GM19372 (cell line): ENCODE data around the gene FGGY.
"Not testable (repeated sequence)": the region's sequence is repeated elsewhere in the genome, so short reads cannot be mapped to it uniquely, and the experiment has no call there.

Experiments used
- ATAC-seq: cut with Tn5 transposase; IDR thresholded peaks from one replicate; pipeline ENCODE4 v1.9.1; 2021; ENCODE audit warnings: mild to moderate bottlenecking, low read depth, moderate library complexity; ENCODE audit not compliant: unreplicated experiment

The FGGY gene

DNA sequence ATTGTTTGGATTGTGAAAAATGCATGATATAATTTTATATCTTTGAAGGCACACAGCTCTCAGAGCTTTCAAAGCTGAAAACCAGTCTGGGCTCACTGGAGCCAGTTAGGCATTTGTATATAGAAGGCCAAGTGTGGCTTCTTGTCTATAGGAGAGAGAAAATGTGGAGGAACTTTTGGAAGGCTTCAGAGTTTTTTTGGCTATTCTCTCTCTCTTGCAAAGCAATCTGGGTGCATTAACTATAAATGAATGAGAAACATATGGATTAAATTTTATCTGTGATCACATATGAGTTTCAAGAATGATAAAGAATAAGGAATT, 301.2 kb downstream of the FGGY start:
- no peak for ATAC-seq

DNA sequence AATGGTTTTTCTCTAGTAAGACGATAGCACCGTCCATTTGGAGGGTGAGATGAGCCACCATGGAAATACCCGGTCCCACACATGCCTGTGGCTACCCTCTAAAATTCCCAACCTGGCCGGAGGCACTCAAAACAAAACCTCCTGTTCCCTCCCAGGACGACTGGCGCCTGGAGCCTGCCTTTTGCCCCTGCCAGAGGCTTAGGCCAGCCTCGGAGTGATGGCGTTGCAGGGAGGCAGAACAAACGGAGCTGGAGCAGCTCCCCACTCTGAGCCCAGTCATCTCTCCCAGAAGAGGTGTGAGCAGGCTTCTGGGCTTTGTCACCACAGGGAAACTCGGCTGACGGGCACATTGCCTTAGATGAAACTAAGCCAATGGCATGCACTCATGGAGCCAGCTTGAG, 304.1 kb downstream of the FGGY start:
- no peak for ATAC-seq

DNA sequence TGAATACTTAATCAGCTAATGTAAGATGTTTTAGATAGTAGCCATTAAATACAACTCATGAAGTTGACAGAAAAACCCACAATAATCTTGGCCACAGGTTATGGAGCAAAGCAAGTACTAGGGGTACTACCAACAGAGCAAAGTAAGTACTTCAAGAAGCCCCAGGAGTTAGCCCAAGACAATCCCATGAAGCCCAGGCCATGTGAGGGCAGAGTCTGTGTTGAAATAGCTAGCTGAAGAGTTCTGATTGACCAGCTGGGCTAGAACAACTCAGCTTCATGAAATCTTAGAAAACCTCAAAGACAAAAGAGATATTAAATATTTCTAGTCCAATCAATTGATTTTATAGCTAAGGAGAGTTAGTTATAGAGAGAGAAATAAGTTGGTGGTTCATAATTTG, 304.9 kb downstream of the FGGY start:
- no peak for ATAC-seq

DNA sequence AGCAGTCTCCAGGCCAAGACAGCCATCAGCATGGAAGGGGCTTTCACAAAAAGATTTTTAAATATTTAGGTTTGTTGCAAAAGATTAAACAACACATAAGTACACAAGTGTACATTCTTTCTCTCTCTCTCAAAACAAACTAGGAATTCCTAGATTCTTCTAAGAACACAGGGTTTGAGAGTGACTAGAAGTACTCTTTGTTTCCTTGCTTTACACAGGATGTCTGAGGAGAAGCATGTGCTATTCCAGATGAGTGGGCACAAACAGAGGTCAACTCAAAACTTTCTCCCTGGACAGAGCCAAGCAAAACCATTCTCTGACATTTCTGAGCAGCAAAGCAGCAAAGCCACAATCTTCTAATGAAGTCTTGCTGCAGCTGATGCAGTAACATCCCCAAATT, 307.3 kb downstream of the FGGY start:
- no peak for ATAC-seq

DNA sequence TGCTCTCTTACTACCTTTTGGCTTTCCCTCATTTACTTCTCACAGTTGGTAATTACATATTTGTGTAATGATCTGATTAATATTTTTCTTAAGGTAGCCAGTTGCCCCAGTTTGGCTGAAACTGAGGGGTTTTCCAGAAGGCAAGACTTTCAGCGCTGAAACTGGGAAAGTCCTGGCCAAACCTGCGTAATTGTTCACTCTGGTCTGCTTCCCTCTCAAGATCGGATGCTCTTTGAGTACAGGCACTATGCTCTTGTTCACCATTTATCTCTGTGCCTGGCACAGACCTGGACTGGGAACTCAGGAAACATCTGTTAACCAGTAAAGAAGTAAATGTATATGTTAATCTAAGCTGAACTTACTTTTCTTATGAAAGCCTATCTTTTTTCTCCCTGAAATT, 308.3 kb downstream of the FGGY start:
- ATAC-seq: no peak

DNA sequence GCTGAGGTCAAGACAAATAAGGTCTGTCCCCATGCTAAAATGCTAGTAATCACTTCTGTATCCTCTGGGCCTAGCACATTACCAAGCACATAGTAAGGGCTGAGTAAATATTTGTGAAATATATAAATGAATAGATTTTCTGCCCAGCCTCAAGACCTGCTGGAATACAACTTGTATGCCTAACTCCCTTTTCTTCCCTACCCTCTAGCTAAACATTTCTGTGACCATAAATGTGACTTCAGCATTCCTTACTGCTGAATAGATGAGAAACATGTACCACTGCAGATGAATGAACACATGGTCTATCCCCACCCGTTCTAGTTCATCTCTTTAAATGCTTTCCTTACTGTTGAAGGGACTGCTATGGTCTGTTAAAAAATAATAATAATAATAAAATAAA, 308.9 kb downstream of the FGGY start:
- ATAC-seq: no peak

DNA sequence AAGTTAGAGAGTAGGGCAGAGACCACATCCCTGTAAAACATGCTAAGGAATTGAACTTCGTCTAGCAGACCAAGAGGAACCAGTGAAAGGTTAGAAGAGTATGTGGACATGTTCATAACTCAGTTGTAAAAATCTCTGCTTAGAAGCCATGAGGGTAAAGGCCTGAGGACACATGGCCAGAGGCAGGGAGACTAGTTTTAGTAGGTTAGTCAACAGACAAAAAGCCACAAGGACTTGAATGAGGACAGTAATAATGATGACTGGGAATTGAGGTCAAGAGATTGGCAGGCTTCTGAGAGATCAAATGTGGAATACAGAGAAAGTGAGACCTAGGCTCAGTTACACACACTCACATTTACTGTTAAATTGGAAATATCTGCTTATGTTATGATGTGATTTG, 312.4 kb downstream of the FGGY start:
- ATAC-seq: no peak

DNA sequence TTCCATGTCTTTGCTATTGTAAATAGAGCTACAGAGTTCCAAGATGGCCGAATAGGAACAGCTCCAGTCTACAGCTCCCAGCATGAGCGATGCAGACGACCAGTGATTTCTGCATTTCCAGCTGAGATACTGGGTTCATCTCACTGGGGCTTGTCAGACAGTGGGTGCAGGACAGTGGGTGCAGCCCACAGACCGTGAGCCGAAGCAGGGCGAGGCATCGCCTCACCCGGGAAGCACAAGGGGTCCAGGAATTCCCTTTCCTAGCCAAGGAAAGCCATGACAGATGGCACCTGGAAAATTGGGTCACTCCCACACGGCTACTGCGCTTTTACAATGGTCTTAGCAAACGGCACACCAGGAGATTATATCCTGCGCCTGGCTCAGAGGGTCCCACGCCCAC, 313.6 kb downstream of the FGGY start:
- ATAC-seq: not testable (repeated sequence)

DNA sequence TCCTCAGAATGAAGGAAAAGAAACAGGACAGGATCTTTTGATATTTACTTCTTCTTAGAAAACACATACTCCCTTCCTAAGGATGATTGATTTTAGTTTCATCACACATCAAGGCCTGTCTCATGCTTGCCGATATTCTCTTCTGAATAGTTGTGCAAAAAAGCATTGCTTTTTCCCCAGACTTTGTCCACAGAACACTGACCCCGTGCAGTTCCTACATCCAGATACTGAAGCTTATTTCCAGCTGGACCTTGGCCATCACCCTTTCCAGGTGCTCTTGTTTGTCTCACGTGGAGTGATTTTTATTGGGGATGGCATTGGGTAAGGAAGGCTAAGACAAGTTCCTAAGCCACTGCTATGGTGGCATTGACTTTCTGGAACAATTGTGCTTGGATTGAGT, 320.5 kb downstream of the FGGY start:
- ATAC-seq: no peak

DNA sequence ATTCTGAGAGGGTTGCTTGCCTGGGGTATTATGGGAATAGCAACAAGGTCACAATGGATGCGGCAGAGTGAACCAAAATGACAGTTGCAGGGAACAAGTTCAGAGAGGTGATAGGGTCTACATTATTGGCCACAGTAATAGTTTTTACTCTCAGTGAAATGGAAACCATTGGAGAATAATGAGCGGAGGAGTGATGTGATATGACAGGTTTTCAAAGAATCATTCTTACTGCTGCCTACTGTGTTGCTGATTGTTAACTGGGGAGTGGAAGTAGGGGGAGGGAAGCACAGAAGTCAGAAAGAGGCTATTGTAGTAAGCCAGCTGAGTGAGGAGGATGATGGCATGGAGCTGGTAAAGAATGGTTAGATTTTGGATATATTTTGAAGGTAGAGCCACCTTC, 322.7 kb downstream of the FGGY start:
- ATAC-seq: no peak

DNA sequence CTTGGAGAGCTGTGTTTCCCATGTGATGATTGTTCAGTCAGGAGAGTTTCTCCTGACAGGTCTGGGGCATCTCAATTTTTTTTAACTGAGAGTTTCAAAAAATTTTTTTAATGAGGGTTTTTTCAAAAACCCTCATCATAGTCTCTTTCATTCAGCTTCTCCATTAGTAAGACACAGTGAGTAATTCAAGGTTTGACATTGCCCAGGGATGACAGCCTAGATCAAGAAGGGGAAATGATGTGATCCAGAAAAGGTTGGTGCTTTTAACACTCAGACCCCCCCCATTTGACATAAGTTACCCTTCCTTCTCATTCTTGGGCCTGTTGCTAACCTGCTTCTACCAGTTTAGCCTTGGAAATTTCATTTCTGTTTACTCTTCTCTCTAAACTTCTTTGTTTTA, 328.5 kb downstream of the FGGY start:
- no peak for ATAC-seq

DNA sequence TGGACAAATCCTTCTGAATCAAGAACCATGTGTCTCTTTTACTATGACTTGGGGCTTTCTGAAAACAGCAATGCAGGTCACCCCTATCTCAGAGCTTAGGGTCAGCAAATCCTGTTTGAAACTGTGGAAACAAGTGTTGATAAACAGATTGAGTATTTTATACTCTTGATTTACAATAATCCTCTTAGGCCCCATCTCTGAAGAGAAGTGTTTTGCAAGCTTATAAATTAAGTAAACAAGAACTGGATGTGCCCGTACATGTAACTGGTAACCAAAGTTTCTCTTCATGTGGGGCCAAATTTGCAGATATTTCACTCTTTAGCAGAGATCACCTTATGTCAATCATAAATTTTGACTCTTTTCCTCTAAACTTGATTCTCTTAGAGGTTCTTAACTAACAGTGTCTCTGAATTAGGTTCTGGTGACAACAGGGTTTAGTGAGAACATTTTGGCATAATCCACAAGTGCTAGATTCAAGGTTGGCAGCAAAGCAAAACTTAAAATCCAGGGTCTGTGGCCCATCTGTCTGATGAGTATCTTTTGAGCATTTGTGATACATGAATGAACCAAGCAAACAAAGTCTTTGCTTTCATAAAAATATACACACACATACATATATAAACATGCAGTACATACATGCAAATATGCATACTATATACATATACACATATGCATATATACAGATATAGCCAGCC, 334.8 kb downstream of the FGGY start:
- ATAC-seq: no peak

DNA sequence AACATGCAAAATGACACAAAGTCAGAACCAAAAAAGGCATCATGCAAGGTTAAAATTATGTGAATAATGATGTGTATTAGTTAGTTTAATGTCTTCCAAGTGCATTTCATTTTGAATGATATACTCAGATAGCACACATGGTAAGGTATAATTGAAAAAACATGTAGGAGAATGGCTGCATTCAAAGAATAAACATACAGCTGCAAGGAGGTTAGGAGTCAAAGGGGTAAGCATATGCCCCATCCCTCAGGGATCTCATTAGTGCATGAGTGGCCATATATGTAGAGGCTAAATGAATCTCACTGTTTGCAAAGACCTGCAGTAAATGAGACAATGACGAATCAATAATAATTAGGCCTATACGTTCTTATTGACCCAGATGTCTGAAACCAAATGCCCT, 338.2 kb downstream of the FGGY start:
- ATAC-seq: no peak

DNA sequence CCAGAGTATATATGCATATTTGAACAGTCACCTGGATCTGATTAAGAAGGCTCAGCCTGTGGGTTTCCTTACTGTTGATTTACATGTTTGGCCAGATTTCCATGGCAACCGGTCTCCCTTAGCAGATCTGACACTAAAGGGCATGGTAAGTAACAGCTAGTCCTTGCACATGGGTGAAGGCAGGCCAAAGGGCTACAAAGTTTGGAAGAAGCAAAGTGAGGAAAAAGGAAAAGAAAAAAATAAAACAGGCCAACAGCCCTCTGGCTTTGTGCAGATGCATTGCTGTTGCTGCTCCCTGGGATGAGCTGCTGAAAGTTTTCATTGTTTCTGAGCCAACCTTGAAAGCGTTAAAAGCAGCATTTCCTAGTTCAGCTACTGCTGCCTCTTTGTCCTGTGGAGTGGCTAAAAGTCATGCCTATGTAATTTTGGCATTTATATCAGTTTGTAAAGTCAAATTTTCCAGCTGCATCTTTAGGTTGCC, 341.4 kb downstream of the FGGY start:
- ATAC-seq: no peak

DNA sequence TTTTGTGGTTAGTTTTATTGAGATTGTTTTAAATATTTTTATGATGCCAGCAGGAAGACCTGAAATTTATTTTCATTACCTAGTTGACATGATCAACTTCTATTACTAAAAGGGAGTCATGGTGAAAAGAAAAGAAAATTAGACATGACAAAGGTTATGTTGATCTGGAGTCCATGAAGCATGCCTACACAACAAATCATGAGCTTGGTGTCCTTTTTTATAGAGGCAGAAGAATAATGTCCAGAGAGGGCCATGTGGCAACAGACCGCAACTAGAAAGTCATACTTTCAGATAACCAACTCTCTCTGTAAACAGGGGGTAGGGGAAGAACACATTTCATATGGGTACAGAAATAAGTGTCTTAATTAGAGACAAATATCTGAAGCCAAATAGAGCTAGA, 342.4 kb downstream of the FGGY start:
- ATAC-seq: no peak

DNA sequence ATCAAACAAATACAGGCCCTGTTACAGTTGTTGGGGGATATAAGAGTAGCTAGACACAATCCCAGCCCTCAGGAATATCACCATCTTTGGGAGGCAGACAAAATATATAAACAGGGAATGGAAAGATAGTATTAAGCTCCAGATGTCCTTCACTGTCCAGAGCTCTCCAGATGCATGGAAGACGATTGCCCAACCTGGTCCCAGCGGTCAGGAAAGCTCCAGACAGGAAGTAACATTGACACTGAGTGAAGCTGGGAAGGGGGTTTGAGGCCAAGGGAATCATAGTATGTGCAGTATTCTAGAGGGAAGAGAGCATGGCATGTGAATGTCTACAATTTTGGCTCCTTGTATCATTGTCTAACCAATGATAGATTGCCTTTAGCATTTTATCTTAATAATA, 344.0 kb downstream of the FGGY start:
- no peak for ATAC-seq

DNA sequence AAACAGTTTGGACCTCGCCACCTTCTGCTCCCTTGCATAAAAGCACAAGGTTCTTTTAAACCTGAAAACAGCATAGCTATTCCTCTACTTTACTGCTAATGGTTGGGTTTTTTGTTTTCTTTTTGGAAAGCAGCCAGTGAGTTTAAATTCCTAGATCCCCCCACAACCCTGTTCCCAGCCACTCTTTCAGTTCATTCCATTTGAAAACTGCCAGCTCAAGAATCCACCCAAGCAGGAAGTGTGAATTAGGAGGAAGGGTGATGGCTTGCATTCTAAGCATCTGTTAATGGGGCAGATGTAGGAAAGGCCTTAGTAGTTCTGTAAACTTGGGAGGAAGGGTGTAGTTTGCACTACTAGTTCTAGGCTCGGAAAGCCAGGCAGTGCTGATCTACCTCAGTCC, 344.9 kb downstream of the FGGY start:
- ATAC-seq: no peak

DNA sequence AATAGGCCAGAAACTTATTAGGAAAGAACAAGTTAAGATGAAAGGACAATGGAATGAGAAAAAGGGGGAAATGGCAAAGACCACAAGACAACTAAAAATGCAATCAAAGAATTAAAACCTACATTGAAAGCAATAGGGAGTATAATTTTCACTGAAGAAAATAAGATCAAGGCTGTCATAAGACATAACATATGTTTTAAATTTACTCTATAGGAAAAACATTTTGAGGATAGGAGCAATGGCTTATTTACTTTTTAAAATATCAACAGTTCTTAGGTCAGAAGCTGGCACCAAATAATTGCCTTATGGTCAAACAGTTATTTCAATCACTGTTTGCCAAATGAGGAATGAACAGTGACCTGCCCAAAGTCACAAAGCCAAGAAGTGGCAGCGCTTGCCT, 346.6 kb downstream of the FGGY start:
- ATAC-seq: no peak

DNA sequence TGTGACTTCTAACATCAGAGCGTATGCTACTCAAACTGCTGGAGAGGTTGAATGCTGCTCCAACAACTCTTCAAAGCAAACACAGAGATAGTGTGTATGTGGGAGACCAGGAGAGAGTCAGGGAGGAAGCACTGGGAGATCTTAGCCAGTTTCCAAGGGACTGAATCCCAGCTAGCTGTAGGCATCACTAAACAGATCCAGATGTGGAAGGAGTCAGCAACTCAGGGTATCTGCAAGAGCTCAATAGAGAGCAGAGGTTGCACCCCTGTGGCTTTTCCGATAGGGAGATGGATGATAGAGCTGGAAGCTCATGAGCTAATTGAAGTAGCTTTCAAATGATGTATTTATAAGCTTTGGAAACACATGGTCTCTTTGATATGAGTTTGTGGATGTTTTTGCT, 349.0 kb downstream of the FGGY start:
- ATAC-seq: no peak

DNA sequence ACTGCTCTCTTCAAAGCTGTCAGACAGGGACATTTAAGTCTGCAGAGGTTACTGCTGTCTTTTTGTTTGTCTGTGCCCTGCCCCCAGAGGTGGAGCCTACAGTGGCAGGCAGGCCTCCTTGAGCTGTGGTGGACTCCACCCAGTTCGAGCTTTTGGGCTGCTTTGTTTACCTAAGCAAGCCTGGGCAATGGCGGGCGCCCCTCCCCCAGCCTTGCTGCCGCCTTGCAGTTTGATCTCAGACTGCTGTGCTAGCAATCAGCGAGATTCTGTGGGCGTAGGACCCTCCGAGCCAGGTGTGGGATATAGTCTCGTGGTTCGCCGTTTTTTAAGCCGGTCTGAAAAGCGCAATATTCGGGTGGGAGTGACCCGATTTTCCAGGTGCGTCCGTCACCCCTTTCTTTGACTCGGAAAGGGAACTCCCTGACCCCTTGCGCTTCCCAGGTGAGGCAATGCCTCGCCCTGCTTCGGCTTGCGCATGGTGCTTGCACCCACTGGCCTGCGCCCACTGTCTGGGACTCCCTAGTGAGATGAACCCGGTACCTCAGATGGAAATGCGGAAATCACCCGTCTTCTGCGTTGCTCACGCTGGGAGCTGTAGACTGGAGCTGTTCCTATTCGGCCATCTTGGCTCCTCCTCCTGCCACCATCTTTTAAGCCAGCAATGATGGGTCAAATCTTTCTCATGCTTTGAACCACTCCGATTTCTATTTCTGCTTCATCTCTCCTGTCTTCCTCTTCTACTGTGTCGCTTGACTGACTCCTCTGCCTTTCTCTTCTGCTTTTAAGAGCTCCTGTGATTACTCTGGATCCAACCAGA, 356.5 kb downstream of the FGGY start:
- ATAC-seq: not testable (repeated sequence)

DNA sequence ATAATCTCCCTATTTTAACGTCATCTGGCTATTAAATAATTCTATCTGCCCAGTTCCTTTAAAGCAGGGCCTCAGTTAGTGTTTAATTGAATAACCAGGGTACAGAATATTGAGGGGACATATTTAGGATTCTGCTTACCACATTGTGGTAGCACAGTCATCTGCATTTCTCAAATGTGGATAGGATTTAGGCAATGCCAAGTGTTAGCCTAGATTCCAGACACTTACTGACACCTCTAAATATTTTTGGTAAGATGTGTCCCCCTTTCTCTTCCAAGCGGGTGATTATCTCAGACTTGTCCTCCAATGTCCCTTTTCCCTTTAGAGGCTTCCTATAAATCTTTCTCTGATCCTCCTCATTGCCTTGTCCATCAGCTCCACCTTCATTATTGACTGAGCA, 357.1 kb downstream of the FGGY start:
- no peak for ATAC-seq

DNA sequence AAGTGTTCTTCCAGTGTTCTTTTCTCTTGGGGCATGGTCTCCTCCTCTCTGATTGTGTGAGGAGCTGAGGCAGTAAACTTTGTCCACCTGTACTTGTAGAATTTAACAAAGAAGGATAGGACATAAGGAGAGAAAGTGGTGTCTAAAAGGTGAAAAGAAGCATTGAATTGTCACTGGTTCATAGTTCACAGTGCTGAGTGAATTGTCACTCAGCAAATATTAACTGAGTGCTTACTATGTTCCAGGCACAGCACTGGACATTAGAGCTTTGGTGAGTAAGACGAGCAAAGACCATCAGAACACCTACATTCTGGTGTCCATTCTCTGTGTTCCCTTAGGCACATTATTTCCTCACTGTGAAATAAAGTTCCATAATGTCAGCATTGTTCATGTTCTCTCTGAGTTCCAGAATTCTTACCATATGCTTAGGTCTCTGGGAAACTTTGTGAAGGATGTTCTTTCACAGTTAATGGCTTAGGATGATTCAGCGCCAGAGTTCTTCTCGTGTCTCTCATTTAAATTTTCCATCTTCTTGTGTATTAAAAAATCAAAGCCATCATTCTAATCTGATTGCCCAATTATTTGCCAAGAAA, 361.1 kb downstream of the FGGY start:
- no peak for ATAC-seq
